PFSK-1 (cell line): ENCODE results near the gene KLHL17.

Experiments
- FOXP2 ChIP-seq: optimal IDR thresholded peaks from 2 replicates; pipeline ENCODE3; 2011; ENCODE audit warnings: borderline replicate concordance, control low read depth, inconsistent platforms; ENCODE audit not compliant: insufficient read depth; ENCODE audit errors: extremely low read length, extremely low read depth
- POLR2AphosphoS5 ChIP-seq: IDR thresholded peaks from 2 replicates; pipeline ENCODE4 v1.6.1; 2012; ENCODE audit warnings: low read depth, mild to moderate bottlenecking, control low read depth, low read length, moderate library complexity
- SIN3A ChIP-seq: IDR thresholded peaks from 2 replicates; pipeline ENCODE4 v1.6.1; 2012; ENCODE audit warnings: mild to moderate bottlenecking, low read length, moderate library complexity, borderline replicate concordance; ENCODE audit not compliant: insufficient read depth
- TF ChIP-seq, protein P1 (sequence below), 2 experiments: IDR thresholded peaks; 2 replicates each; pipeline versions ENCODE4 v1.6.1 to v1.8.0; 2011 to 2012; ENCODE audit warnings: low read depth in 2 of 2, low read length in 2 of 2, control low read depth in 1 of 2, inconsistent platforms in 1 of 2, mild to moderate bottlenecking in 1 of 2, moderate library complexity in 1 of 2; ENCODE audit not compliant: insufficient read depth in 1 of 2

DNA sequence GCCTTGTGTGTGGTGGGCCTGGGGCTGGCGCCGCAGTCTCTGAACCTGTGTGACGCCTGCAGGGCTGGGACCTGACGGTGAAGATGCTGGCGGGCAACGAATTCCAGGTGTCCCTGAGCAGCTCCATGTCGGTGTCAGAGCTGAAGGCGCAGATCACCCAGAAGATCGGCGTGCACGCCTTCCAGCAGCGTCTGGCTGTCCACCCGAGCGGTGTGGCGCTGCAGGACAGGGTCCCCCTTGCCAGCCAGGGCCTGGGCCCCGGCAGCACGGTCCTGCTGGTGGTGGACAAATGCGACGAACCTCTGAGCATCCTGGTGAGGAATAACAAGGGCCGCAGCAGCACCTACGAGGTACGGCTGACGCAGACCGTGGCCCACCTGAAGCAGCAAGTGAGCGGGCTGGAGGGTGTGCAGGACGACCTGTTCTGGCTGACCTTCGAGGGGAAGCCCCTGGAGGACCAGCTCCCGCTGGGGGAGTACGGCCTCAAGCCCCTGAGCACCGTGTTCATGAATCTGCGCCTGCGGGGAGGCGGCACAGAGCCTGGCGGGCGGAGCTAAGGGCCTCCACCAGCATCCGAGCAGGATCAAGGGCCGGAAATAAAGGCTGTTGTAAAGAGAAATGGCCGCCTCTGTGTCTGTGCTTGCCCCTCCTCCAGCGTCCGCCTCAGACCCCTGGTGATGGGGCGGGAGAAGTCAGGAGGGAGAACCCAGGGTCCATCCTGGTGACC lies 53.7 kb downstream of the KLHL17 start:
- TF ChIP-seq, protein P1, sequence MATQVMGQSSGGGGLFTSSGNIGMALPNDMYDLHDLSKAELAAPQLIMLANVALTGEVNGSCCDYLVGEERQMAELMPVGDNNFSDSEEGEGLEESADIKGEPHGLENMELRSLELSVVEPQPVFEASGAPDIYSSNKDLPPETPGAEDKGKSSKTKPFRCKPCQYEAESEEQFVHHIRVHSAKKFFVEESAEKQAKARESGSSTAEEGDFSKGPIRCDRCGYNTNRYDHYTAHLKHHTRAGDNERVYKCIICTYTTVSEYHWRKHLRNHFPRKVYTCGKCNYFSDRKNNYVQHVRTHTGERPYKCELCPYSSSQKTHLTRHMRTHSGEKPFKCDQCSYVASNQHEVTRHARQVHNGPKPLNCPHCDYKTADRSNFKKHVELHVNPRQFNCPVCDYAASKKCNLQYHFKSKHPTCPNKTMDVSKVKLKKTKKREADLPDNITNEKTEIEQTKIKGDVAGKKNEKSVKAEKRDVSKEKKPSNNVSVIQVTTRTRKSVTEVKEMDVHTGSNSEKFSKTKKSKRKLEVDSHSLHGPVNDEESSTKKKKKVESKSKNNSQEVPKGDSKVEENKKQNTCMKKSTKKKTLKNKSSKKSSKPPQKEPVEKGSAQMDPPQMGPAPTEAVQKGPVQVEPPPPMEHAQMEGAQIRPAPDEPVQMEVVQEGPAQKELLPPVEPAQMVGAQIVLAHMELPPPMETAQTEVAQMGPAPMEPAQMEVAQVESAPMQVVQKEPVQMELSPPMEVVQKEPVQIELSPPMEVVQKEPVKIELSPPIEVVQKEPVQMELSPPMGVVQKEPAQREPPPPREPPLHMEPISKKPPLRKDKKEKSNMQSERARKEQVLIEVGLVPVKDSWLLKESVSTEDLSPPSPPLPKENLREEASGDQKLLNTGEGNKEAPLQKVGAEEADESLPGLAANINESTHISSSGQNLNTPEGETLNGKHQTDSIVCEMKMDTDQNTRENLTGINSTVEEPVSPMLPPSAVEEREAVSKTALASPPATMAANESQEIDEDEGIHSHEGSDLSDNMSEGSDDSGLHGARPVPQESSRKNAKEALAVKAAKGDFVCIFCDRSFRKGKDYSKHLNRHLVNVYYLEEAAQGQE (IDR thresholded peaks at IDR 0.05; ENCODE audit: insufficient read depth in 1 of 2, low read depth in 2 of 2, low read length in 2 of 2), result no peak
- no peak for TF ChIP-seq FOXP2
- no peak for TF ChIP-seq POLR2AphosphoS5
- TF ChIP-seq SIN3A, result no peak
